GM21528 (cell line): ENCODE measurements around the gene KCTD17.

Experiments
- ATAC-seq: cut with Tn5 transposase; IDR thresholded peaks from one replicate; pipeline ENCODE4 v1.9.1; 2021; ENCODE audit warnings: mild to moderate bottlenecking, moderate library complexity; ENCODE audit not compliant: unreplicated experiment, low FRiP score

Gene KCTD17, protein sequence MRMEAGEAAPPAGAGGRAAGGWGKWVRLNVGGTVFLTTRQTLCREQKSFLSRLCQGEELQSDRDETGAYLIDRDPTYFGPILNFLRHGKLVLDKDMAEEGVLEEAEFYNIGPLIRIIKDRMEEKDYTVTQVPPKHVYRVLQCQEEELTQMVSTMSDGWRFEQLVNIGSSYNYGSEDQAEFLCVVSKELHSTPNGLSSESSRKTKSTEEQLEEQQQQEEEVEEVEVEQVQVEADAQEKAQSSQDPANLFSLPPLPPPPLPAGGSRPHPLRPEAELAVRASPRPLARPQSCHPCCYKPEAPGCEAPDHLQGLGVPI

DNA sequence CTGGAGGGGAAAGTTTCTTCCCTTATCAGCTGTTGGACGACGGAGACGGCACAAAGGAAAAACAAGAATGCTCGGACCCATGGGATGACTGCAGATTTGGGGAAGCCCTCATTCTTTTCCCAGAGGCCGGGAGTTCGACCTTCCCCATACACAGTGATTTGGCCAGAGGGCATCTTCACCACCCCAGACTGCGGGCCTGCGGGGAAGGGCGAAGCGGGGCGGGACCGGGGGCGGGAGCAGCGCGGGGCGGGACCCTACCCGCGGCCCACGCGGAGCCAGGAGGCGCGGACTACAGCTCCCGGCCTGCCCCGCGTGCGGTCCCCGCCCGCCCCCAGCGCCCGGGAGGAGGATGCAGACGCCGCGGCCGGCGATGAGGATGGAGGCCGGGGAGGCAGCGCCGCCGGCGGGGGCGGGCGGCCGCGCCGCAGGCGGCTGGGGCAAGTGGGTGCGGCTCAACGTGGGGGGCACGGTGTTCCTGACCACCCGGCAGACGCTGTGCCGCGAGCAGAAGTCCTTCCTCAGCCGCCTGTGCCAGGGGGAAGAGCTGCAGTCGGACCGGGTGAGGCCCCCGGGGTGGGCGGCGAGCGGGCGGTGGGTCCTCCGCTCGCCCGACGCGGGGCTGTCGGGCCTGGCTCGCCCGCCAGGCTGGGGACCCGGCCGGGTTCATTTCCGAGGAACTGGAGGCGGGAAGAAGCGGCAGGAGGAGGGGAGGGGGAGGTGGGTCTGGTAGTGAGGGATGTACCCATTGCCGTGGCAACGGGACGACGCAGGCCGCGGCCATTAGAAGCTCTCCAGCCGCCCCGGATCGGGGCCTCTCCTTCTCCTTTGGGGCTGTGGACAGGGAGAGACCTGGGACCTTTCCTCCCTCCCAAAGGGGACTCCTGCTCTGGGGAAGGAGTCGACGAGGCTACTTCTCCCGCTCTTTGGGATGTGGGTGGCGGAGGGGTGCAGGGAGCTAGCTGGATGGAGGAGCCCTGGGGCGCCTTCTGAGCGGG, at the start of gene KCTD17:
TSS of gene KCTD17 (plus strand) at position 352 of the 995 bp plus-strand sequence. CDS start at position 371, 19 bp downstream.
- peak; percentile 71 for ATAC-seq

DNA sequence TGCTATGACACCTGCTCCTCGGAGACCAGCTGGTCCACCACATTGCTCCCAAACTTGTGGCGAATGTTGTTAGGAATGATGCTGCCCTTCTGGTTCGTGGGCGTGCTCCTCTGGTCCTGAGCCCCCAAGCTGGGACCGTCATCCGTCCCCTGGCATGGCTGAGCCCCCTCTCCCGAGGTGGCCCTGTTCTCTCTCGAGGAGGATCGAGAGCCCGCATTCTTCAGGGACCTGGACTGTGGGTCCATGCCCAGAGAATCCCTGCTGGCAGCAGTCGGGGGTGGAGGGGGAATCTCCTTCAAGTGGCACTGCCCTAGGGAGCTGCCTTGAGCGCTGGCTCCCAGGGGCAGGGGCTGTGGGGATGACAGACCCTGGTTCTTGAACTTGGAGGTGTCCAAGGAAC, 49.7 kb upstream of the KCTD17 start:
- no peak for ATAC-seq

GRCh38 chr22:37002633-37003032, 48.9 kb upstream of the KCTD17 start:
- ATAC-seq, result no peak

DNA sequence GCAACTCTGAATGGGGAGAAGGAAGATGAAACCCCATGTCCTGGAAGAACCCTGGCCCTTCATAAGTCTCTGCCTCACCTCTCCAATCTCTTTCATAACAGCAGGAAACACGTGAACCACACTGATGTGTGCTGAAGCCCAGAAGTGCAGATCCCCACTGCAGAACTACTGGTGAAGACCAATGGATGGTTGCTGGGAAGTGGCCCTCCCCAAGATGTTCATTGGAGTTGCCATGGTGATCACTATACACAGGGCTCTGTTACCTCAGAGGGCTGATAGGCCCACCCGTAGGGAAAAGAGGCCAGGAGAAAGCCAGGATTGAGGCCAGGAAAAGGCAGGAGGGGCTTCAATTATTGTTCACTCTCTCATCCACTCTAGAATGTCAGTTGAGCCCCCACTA, 43.9 kb upstream of the KCTD17 start:
- no peak for ATAC-seq

GRCh38 chr22:37008365-37008764, 43.2 kb upstream of the KCTD17 start:
- ATAC-seq, result no peak

DNA sequence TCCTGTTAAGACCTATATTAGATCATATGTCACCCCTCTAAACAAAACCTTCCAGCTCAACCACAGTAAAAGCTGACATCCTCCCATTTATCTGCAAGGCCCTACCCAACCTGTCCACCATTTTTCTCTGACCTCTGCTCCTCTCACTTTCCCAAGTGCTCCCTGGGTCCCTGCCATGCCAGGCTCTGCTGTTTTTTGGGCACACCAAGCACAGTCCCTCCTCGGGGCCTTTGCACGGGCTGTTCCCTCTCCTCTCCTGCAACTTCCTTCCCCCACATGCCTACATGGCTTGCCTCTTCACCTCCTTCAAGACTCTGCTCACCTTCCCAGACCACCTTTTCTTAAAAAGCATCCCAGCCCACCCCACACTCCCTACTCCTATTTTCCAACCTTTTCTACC, 42.1 kb upstream of the KCTD17 start:
- no peak for ATAC-seq

DNA sequence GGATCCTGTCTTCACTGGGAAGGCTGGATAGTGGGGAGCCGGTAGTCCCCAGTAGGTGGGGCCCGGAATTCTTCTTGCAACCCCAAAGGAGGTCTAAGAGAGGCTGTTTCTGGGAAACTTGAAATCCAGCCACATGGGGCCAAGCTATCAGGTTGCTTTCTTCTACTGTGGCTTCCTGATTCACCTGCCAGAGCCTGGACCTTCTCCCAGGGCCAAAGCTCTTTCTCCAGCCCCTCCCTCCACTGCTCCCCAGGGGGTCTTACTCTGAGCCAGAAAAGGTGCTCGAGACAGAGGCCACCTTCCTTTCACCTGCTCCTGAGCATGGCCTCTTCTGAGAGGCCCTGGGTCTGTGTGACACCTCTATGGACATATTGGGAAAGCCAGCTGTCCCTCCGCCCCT, 41.4 kb upstream of the KCTD17 start:
- no peak for ATAC-seq

GRCh38 chr22:37010976-37011375, 40.6 kb upstream of the KCTD17 start:
- no peak for ATAC-seq

- ATAC-seq, result no peak
Observed at GRCh38 chr22:37011472-37011871, 40.1 kb upstream of the KCTD17 start.

GRCh38 chr22:37012262-37012904, 39.2 kb upstream of the KCTD17 start:
- ATAC-seq, result no peak

- ATAC-seq, result no peak
Observed at GRCh38 chr22:37012956-37013355, 38.6 kb upstream of the KCTD17 start.

DNA sequence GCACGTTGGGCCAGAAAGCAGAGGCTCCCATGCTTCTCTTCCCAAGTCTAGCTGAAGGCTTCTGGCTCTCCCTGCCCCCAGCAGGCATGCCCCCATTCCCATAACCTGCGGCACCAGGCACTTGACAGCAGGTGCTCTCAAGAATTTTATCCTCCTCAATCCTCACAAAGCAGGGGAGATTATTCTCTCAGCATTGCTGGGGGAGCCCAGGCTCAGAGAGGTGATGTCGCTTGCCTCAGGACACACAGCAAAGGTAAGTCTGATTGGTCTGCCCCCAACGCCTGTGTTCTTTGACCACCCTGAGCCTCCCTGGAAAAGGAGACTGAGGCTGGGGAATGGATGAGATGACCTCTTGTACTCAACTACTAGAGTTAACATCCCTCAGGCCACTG, 37.1 kb upstream of the KCTD17 start:
- ATAC-seq, result no peak

DNA sequence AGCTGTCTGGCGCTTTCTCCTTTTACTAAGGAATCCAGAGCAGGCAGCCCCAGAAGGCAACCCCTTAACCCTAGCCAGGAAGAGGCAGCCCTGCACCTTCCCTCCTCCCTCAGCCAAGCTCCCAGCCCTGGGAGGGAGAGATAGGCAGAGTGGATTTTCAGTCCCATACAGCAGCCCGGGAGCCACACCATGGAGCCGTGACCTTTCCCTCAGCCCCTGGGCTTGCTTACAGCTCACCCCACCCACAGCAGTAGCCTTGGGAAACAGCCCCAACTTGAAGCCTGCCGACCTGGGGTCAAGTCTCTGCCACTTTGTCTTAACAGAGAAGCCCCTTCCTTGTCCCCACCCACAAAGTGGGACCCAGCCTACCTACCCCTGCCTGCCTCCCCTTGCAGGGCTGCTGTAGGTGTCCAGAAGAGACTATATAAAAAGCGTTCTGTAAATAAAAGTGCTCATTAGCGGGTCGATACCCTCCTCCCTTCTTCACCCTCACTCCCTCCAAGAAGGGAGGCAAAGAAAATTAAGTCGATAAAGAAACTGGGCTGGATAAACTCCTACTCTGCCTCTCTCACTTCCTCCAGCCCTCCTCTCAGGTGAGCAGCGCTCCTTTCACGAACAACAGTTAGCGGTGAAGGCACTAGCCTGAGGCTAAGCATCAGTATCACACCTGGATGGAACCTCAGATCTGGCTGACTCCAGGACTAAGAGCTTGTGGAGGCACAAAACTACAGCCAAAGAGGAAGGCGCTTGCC, 36.5 kb upstream of the KCTD17 start:
- ATAC-seq, result no peak

DNA sequence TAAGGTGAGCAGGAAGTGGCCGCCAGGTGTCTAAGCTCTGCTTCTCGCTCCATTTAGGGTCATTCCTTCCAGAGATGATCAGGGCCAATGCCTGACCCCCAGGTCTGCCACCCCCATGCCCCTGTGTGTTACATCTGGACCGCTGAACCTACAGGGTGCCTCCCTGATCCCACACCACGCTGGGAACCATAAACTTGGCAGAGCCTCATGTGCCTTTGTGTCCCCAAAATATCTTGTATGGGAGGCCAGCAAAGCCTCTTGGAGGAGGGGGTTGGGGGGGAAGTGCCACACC, 36.0 kb upstream of the KCTD17 start:
- no peak for ATAC-seq

DNA sequence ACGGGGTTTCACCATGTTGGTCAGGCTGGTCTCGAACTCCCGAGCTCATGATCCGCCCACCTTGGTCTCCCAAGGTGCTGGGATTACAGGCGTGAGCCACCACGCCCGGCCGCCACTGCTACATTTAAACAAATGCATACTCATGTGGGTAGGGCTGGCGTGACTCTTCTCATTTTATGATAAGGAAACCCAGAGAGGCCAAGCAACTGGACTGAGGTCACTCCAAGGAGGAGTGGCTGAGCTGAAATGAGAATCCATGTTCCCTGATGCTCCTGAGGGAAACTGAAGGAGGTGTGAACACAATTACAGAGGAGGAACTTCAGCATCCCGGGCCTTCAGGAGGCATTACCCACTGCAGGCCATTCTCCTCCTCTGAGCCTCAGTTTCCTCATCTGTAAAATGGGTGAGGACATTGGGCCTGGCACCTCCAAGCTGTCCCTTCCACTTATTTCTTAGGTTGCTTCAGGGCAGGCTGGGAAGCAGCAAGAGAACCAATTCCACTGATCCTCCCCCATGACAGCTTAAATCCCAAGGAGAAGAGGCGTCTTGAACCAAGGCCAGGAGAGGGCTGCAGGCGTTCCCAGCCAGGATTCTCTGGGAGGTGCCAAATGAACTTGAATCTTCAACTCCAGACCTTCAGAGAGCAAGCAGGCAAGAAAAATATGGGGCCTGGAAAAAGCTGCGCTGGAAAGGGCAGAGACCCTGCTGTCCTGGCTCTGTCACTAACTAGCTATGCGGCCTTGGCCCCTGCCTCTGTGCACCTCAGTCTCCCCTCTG, 35.2 kb upstream of the KCTD17 start:
- no peak for ATAC-seq

- no peak for ATAC-seq
Observed at GRCh38 chr22:37017356-37017755, 34.2 kb upstream of the KCTD17 start.

GRCh38 chr22:37018086-37018814, 33.3 kb upstream of the KCTD17 start:
- ATAC-seq, result no peak

- ATAC-seq, result peak; percentile 31
Observed at GRCh38 chr22:37018815-37019308, 32.7 kb upstream of the KCTD17 start.
